Erythroblast (primary cell): ENCODE data around the gene TRDMT1.

ENCODE experiments used
- GATA1 ChIP-seq: IDR thresholded peaks from 2 replicates; pipeline ENCODE4 v1.6.1; 2011; ENCODE audit warnings: low read depth, mild to moderate bottlenecking, control low read depth, low read length, moderate library complexity
- POLR2A ChIP-seq: IDR thresholded peaks from 2 replicates; pipeline ENCODE4 v1.6.1; 2011; ENCODE audit warnings: mild to moderate bottlenecking, low read length

DNA sequence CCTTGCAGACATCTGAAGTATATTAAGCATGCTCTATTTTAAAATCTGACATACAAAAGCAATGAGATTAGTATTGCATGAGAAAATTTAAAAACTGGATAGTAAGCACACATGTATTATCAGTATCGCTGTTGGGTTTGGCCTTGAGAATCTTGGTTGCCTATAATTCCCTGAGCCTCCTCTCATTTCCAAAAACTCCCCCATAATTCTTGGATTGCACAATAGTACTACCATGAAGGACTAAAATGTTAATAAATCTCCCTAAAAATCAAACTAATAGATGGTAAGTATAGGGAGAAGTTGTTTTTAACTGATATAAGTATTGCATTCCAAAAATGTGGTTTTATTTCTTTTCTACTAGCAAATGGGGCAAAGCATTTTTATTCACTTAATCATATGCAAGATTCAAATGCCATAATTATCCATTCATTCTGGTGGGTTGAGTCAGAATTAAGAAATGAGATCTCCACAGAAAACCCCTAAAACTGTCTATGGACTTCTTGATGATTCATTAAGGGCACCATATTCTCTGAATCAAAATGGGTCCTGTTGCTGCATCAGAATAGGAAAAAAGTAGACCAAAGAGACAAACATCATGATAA lies 16.3 kb upstream of the TRDMT1 start:
- TF ChIP-seq POLR2A: no peak
- TF ChIP-seq GATA1: no peak
